CD1c-positive myeloid dendritic cell (primary cell): ENCODE results near the gene TEDC1.
A peak's percentile ranks its signal among the peaks of the same experiment; 100 is the strongest.

Source experiments
- DNase-seq: peaks from one replicate; pipeline ENCODE4 v3.0.0-alpha.2; 2016; ENCODE audit errors: extremely low spot score

The TEDC1 gene

DNA sequence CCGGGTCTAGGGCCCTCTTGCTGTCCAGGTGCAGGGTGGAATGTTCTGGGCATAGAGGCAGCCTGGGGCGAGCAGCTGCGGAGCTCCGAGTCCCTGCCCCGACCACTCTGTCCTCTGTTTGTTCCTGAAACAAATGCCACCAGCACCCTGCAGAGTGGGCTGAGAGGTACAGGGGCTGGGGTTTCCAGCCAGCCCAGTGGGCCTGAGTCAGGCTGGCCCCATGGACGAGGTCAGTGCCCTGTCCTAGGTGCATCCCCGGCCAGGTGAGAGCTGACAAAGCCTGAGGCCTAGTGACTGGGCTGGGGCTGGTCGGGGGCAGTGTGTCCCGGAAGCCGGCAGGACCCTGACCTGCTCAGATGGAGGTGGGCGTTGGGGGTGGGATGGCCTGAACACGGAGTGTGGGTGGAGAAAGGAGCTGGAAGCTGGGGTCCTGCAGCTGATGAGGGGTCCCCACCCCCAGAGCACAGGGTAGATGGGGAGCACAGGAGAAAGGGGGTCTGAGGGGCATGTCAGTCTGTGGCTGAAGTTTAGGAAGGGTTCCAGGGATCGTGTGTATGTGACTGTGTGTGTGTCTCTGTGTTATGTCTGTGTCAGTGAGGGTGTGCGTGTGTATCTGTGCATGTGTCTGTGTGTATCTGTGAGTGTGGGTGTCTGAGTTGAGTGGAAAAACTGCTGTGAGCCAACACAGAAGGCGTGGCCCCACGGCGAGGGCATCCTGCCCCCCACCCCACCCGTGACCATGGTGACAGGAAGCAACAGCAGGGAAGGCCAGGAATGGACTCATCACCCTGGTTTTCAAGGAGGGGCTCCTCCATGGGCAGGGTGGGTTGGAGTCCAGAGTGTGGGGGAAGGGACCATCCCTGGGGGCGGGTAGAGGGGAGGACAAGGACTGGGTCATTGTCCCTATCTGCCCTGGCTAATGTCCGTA is 6.7 kb upstream of the TEDC1 start:
- DNase-seq = peak; percentile 62

DNA sequence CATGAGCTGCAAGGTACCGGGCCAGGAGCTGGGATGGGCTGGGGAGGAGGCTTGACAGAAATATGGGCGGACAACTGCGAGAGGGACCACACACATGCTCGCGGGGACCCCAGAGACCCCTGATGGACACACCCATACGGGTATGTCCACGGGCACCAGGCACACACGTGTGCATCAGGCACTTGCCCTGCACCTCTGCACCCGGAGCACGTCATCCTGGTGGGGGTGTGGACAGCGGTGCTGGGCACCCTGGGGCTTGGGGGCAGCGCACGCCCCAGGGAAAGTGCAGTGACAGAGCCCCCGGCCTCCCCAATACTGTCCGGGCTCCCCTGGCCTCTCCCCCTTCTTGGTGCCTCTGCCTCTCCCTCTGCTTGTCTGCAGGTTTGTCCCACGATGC is 6.1 kb upstream of the TEDC1 start:
- no peak for DNase-seq

DNA sequence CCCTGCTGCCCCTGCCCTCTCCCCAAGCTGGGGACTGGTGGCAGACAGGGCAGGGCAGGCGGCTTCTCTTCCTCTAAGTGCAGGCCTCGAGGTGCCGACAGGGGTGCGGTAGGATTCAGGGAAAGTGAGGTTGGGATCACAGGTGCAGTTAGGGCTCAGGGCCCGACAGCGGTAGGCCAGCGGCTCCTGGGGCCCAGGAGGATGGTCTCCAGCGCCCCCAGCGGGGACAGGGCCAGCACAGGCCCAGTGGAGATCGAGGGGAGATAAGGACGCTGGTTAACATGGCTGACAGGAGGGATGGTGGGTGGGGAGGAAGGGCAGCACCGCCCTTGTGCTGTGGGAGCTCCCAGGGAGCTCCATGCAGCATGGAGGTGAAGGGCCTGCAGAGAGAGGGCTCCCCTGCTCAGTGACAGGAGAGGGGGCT is 5.3 kb upstream of the TEDC1 start:
- DNase-seq = peak; percentile 50

DNA sequence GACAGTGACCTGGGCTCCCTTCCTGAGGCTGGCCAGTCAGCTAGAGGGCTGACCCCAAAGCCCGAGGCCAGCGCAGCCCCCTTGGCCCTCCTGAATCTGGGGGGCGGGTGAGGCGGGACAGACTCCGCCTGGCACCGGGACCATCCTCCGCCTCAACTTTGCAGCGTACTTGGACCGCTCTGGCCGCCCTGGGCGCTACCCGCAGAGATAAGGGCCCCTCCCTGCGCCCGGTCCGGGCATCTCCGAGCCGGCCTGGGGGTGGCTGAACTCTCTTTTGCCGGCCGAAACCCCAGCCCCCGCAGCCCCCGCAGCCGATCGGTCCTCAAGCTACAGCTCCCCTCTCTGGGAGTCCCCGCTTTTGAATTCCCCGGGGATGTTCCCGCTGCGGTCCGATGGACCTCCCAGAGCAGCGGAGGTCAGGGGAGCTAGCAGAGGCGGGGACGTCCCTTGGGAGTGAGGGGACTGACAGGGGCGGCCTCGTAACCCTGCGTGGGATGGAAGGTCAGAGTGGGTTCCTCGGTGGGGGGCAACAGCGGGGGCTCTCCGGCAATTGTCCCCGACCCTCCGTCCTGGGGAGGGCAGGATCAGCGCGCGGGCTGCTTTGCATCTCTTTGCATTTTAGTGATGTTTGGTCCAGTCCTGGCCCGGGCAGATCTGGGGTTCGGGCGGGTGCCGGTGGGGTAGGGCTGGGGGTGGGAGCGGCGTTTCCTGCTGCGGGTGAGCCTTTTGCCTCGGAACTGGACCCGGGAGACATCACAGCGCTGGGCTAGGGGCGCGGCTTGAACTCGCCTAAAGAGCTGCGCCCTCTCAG is 4.7 kb upstream of the TEDC1 start, which contains the start of gene CRIP1:
CRIP1 (plus strand) TSS at position 724 of the 811 bp plus-strand sequence. CDS start 374 bp downstream, outside the sequence.
- DNase-seq = no peak

DNA sequence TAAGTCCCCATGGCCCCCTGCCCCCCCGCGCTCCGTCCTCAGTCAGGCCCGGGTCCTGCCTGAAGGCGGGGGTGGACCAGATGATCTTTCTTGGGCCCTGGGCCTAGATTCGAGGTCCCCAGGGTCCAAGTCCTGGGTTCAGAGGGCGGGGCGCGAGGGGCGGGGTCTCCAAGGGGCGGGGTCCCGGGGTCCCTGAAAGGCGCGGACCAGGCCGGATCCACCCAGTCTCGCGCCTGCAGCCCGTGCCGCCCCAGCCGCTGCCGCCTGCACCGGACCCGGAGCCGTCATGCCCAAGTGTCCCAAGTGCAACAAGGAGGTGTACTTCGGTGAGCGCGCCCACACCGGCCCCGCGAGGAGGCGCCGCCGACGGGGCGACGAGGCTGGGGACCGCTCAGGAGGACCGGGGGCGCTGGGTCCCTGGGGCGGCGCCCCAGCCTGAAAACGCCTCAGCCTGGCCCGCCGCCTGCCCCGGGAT is 4.0 kb upstream of the TEDC1 start:
- DNase-seq = peak; percentile 43

DNA sequence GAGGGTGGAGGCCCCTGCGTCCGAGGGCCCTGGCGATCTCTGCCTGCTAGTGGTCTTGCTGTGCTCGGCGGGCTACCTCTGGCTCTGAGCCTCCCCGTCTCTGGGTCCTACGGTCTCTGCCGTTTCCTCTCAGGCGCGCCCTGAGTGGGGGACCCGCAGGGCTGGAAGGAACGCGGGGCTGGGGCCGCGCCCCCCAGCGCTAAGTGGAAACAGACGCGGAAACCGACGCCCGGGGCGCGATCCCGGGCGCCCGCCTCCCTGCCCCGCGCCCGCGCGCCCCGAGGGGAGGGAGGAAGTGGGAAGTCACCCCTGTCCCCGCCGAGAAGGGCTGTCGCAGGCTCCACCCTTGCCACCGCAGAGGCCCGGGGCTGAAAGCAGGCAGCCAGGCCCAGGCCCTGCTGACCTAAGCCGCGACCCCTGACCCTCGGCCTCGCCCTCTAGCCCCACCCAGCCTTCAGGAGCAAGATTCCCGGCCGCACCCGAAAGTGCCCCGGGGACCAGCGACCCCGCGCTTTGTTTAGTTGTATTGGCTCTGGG is 3.5 kb upstream of the TEDC1 start:
- DNase-seq = peak; percentile 91

DNA sequence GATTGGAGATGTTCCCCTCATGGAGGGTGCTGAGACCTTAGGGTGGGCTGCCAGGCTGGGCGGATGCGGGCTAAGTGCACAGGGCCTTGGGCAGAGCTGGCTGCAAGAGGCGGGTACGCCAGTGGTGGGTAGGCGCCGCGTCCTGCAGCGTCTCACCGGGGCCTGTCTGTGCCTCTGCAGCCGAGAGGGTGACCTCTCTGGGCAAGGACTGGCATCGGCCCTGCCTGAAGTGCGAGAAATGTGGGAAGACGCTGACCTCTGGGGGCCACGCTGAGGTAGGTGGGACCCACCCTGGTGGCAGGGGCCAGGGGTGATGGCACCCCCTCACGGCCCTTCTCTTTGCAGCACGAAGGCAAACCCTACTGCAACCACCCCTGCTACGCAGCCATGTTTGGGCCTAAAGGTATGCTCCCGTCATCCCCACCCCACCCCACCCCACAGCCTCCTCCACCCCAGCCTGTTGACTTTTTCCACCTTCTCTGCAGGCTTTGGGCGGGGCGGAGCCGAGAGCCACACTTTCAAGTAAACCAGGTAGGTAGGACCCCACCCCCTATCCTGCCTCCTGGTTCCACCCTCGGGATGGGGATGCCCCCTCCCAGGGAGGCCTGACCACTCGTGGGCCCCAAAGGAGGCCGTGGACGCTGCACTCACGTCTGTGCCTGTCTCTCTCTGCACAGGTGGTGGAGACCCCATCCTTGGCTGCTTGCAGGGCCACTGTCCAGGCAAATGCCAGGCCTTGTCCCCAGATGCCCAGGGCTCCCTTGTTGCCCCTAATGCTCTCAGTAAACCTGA is 2.9 kb upstream of the TEDC1 start:
- DNase-seq = no peak

DNA sequence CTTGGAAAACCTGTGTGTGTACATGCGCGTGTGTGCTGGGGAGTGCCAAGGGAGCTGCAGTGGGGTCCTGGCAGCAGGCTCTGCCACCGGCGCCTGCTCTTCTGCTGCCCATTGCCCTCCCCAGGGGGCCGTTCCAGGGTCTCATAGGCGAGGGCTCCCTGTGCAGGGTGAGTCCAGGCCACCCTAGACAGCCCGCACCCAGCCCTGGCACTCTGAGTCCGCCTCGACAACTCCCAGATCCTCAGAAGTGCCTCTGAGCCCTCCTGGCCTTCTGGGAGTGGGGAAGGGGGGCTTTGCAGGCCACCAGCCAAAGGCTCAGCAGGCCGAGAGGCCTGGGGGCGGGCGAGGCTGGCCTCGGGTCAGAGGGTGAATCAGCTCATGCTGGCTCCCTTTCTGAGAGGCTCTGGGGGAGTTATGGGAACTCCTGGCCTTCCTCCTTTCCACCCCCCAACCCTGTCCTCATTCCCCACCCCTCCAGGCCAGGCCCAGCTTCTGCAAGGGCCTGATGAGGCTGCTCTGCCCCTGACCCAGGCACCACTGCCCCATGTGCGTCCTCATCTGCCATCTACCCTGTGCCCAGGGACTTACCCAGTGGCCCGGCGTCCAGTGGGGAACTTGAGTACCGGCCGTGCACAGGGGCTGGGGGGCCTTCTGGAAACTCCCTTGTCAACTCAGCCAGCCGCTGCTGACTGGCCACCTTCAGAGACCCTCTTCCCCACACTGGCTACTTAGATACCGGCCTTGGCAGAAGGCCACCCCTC is 2.1 kb upstream of the TEDC1 start:
- DNase-seq = peak; percentile 68

DNA sequence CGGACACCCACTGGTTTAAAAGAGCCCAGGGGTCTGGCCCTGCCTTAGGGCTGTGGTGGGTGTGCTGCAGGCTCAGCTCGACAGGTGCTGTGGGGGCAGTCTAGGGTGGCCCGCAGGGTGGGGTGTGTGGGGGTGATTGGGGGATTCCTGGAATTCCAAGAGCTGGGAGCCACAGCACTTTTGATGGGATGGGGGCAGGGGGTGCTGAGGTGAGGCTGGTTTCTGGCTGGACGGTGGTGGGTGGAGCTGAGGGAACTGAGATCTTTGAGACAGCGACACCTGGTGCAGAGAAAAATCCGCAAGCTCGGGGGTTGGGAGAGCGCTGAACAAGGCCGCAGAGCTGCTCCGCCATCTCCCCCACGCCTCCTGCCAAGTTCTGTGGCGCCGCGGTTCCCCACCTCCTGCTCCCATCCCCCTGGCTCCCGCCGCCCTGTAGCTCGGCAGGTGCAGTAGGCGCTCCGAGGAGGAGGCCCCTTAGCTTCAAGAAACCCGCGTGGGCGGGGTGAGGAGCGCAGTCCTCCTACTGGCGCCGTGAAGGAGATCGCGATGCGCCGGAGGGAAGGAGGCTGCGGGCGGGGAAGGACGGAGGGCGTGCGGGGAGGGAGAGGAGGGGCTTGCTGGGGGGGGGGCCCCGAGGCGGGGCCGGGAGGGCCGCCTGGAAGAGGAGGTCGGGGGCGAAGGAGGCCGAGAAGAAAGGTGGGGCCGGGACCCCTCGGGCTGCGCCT is 1.3 kb upstream of the TEDC1 start:
- peak; percentile 90 for DNase-seq

DNA sequence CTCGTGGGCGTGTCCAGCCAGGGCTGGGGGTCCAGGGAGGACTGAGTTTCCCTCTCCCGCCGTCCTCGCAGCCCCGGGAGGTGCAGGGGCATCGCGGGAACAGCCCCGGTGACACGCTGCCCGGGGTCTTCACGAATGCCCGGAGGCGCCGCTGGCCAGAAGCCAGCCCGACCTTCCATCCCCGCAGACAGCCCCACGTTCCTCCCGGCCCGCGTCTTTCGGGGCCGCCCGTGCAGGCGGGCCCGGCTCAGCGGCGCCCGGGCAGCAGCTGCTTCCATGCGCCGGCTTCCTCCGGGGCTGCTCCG is 827 bp upstream of the TEDC1 start:
- DNase-seq = no peak

DNA sequence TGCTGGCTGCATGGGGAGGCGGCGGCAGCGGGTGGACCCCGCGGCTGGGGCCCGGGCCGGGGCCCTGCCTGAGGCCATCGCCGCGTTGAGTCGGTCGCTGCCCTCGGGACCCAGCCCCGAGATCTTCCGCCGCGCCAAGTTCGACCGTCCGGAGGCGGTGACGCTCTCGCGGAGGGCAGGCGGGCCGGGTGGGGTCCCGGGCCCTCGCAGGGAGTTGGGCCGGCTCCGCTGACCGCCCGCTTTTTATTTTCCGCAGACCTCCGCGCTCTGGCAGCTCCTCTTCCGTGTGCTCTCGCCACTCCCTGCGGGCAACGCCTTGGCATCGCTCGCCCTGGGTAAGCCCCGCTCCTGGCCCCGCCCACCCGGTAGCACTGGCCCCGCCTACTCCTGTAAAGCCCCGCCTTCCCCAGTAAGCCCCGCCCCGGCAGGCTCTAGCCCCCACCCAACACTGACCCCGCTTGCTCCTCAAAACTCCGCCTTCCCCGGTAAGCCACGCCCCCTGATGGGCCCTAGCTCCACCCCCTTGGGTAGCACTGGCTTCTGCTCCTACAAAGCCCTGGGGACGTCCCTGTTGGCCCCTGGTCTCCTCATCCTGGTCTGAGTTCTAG is 424 bp downstream of the TEDC1 start:
- DNase-seq = peak; percentile 80

DNA sequence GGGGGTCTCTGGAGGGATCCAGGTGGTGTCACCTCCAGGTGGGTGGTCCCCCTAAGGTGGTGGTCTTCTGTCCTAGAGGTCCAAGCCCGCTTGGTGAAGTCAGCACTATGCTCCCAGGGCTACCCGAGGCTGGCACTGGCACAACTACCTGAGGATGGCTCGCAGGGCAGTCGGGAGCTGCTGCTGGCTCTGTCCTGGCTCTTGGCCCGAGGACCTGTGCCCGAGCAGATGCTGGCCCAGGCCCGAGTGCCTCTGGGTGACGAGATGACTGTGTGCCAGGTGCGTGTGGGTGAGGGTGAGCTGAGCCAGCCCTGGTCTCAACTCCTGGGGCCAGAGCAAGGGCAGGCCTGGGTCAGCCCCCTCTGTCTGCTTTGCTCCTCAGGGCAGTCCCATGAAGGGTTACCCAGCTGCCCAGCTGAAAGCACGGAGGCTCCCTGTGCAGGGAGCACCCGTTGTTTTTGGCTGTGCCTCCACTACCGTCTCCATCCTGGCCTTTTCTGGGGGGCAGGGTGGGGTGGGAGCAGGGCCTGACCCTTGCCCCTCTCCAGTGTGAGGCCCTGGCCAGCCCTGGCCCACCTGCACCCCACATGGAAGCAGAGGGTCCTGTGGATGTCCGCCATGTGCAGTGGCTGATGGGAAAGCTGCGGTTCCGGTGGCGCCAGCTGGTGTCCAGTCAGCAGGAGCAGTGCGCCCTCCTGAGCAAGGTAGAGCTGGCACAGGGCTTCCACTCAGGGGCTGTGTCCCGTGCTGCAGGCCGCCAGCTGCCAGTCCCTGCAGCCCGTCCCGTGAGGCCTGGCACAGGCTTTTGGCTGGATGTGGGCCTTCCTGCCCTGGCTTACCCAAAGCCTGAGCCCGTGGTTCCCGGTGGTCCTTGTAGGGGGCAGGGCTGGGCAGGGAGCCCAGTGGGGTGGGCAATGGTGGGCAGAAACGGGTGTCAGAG is 1.3 kb downstream of the TEDC1 start:
- no peak for DNase-seq

DNA sequence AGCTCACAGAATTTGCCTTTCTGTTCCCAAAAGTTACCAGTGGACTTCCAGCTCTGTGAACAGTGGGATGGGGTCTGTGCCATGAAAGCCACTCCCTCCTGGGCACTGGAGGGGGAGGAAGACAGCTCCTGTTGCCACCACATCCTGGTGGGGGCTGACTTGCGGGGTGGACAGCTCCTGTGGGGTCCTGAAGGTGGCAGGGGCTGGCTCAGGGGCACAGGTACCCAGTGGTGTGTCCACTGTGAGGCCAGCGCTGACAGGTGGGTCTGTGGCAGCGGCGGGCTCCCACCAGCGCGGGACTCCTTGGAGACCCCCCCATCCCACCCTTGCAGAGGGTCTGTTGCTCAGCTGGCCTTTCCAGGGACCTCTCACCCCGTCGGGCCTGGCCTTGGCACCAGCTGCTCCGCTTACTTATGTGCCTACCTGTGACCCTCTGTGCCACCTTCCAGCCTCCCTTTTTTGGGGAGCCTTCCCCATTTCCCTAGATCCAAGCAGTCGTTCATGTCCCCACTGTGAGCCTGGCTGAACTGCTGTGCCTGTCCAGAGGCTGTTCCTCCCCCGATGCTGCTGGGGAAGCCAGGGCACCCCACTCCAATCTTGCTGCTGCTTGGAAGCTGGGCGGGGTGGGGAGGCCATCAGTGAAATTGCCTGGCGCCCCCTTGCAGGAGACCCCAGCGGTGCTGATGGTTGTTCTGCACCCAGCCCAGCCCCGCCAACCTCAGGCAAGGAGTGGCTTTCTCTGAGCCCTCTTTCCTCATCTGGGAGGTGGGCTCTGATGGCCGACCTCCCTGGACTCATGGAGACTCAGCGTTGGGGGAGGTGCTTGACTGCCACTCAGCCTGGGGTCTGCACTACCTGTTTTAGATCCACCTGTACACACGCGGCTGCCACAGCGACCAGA is 2.2 kb downstream of the TEDC1 start:
- no peak for DNase-seq

DNA sequence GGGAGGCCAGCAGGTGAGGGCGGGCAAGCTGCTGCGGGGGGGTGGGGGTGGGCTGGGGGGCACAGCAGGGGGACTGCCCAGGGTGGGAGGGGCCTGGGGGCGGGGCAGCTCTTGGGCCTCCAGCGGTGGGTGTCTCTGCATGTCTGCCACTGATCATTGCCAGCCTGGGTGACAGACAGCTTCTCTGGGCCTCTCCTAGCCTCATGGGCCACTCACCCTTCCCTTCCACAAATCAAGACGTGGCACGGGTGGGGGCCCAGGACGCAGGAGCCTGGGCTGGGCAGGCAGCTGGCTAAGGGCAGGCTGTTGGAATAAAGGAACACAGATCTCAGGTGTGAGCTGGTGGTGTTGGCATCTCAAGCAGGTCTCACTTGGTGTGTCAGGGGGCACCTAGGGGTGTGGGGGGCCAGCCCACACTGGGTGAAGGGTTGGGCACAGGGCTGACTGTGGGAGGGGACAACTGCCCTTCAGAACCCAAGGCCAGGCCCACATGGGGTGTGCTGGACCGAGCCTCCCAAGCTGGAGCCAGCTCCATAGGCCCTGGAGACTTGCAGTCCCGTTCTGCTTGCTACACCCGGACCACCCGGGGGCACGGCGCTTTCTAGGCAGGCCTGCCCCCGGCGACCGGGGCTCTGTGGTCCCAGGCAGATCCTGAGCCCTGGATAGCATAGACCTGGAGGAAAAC is 3.0 kb downstream of the TEDC1 start:
- no peak for DNase-seq

DNA sequence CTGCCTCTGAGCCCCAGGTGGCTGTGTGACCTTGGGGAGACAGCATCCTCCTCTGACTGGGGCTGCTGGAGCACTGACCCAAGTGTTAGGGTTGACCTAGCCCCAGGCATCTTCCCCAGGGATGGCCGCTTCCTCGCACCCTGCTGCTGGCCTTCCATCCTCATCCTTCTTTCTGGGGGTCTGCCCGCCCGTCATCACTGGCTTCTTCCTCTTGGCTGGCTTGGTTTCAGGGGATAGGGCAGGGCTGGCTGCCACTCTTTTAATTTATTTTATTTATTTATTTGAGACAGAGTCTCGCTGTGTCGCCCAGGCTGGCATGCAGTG is 3.5 kb downstream of the TEDC1 start:
- DNase-seq = no peak

DNA sequence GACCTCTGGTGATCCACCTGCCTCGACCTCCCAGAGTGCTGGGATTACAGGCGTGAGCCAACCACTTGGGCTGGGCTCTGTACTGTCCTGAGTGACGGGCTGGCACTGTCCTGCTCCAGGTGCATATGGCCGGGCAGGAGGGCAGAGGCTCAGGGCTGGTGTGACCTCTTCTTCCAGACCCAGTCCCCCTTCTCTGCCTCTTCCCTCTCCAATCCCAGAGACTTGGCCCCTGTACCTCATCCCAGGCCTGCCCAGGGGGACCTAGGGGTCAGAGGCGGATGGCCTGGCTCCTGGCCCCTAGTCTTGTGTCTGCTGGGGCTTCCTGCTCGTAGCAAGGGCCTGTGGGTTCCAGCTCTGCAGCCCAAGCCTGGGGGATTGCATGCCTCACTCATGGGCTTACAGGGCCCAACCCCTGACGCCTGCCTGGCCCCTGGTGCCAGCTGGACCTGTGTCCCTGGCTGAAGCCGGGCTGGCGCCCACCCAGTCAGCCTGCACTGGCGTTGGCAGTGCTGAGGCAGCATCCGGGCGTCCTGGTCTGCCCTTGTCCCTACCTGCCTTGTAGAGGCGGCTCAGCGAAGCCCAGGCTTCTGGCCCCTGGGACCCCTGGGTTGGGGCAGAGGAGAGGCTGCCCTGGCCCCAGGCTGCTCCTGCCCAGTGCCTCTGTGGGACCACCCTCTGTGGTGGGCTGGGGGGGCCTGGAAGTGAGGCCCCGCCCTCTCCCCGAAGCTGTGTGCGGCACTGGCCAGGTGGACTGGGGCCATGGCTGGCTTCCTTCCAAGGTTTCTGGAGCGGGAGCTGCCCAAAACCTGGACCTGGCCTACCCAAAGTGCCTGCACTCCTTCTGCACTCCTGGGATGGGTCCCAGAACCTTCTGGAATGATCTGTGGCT is 4.3 kb downstream of the TEDC1 start:
- DNase-seq = no peak
